Naive thymus-derived CD4-positive, alpha-beta T cell (primary cell): ENCODE results near the gene LMAN1L. TPM values are rescaled to one million over a fixed set of nuclear protein-coding genes. Genes with fewer than 3 reads are reported as not detected.
A peak's percentile ranks its signal among the peaks of the same experiment; 100 is the strongest.

Experiments used
- ATAC-seq: fragments of 150-1000 bp; cut with Tn5 transposase; 2 replicates; pipeline ENCODE4 v1.10.0; 2021; ENCODE audit warnings: mild to moderate bottlenecking, moderate library complexity
- CTCF ChIA-PET: fragments of 350-600 bp; sonication (Branson Sonifier 250); formaldehyde crosslinking; loops from one replicate; lab custom pipeline; 2021; ENCODE audit warnings: antibody characterized with exemption; lab: Charles Lee
- POLR2A ChIA-PET: fragments of 350-600 bp; sonication (Branson Sonifier 250); formaldehyde crosslinking; loops from one replicate; lab custom pipeline; 2021; ENCODE audit warnings: antibody characterized with exemption, inconsistent platforms; lab: Charles Lee
- DNase-seq, 9 donors: peaks; one replicate each; pipeline versions ENCODE4 v3.0.0 to v3.0.0-alpha.2; 2020 to 2022; ENCODE audit warnings: mixed read lengths in 1 of 9
- H3K27ac ChIP-seq: one replicate; pipeline ENCODE4 v1.7.0; 2013; ENCODE audit warnings: mild to moderate bottlenecking, low read depth, low read length, moderate library complexity
- H3K27me3 ChIP-seq, 2 donors: one replicate each; pipeline ENCODE4 v1.7.0; 2013; ENCODE audit warnings: low read length in 2 of 2, mild to moderate bottlenecking in 2 of 2, moderate library complexity in 2 of 2; ENCODE audit not compliant: control insufficient read depth in 2 of 2, insufficient read depth in 2 of 2
- H3K36me3 ChIP-seq, 3 experiments: 1 replicate in 2 of 3; 2 replicates in 1 of 3; pipeline ENCODE4 v1.7.0; 2013; ENCODE audit warnings: low read length in 3 of 3, mild to moderate bottlenecking in 3 of 3, moderate library complexity in 1 of 3; ENCODE audit not compliant: insufficient read depth in 3 of 3, control insufficient read depth in 2 of 3
- H3K4me1 ChIP-seq, 2 donors: one replicate each; pipeline ENCODE4 v1.7.0; 2013; ENCODE audit warnings: low read length in 2 of 2, mild to moderate bottlenecking in 2 of 2, moderate library complexity in 1 of 2; ENCODE audit not compliant: control insufficient read depth in 2 of 2, insufficient read depth in 2 of 2
- H3K4me3 ChIP-seq: 2 replicates; pipeline ENCODE4 v1.7.0; 2013; ENCODE audit warnings: mild to moderate bottlenecking, low read length
- H3K9me3 ChIP-seq, 3 experiments: 1 replicate in 2 of 3; 2 replicates in 1 of 3; pipeline ENCODE4 v1.7.0; 2013; ENCODE audit warnings: low read length in 3 of 3; ENCODE audit not compliant: control insufficient read depth in 2 of 3
- H3K27ac Mint-ChIP-seq, 9 donors: one replicate each; pipeline ENCODE4 v1.8.0; 2020 to 2022; ENCODE audit warnings: mixed read lengths in 9 of 9, mild to moderate bottlenecking in 8 of 9, moderate library complexity in 5 of 9, inconsistent platforms in 2 of 9
- H3K27me3 Mint-ChIP-seq, 5 donors: one replicate each; pipeline ENCODE4 v1.8.0; 2021 to 2022; ENCODE audit warnings: mixed read lengths in 5 of 5, mild to moderate bottlenecking in 1 of 5
- H3K36me3 Mint-ChIP-seq, 5 donors: one replicate each; pipeline ENCODE4 v1.8.0; 2020 to 2022; ENCODE audit warnings: mixed read lengths in 5 of 5, mild to moderate bottlenecking in 3 of 5, inconsistent platforms in 1 of 5
- H3K4me1 Mint-ChIP-seq, 7 donors: one replicate each; pipeline ENCODE4 v1.8.0; 2020 to 2022; ENCODE audit warnings: mixed read lengths in 7 of 7, mild to moderate bottlenecking in 3 of 7, inconsistent platforms in 1 of 7
- H3K4me3 Mint-ChIP-seq, 10 donors: one replicate each; pipeline ENCODE4 v1.8.0; 2020 to 2022; ENCODE audit warnings: mild to moderate bottlenecking in 10 of 10, mixed read lengths in 10 of 10, moderate library complexity in 6 of 10, inconsistent platforms in 2 of 10
- H3K9me3 Mint-ChIP-seq, 11 donors: one replicate each; pipeline ENCODE4 v1.8.0; 2020 to 2022; ENCODE audit warnings: mixed read lengths in 11 of 11, mild to moderate bottlenecking in 4 of 11, inconsistent platforms in 1 of 11, moderate library complexity in 1 of 11
- intact Hi-C, 2 donors: fragments of 100-400 bp; cut with micrococcal nuclease; formaldehyde crosslinking; loops; one replicate each; pipeline ENCODE4 v1.15.1; 2023
- polyA plus RNA-seq, 2 donors: library from polyadenylated mRNA; unstranded; fragments of 300-500 nt; fragmentation: Illumina TruSeq; gene quantifications; one replicate each; pipeline ENCODE4 v1.2.3, GENCODE V29; 2021
- total RNA-seq, 6 experiments: library from RNA in 5 of 6; stranded (reverse) in 5 of 6; gene quantifications; 1 replicate in 5 of 6; 2 replicates in 1 of 6; pipeline ENCODE4 v1.2.3 and lab custom pipeline; 2021 to 2026

Gene LMAN1L
- total and polyA plus RNA-seq, 7 experiments from 2014 or later, result 0.35 to 2.4 (median 1.3) TPM; not detected in 2

DNA sequence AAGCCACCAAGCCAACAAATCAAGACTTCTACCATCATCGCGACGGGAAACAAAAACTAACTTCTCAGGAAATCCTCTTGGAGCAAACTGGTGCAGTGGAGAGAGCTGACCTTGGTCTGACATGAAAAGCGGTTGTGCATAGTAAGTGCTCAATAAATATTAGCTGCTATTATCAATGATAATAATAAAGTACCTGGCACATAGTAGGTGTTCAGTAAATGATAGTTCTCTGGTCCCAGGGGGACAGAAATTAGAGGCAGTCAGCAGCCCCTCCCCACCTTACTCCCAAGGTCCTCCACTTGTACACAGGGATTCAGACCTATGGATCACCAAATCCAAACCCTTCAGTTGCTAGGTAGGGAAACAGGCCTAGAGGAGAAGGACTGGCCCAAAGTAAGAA is 36.7 kb upstream of the LMAN1L start:
- ATAC-seq, result no peak
- H3K27me3 ChIP-seq, result no peaks in the 10 kb centered on the region
- Mint-ChIP-seq H3K27me3 (no peaks in the 10 kb centered on the region), H3K4me3 (peak overlapping the region in 6 of 10 donors; percentile 9 to 99 (median 51)), H3K36me3 (peaks cover 0 to 9% (median 0%) of the 10 kb centered on the region in 5 donors), H3K9me3 (no peaks in the 10 kb centered on the region), H3K27ac (peak overlapping the region; percentile 67 to 100 (median 97)), H3K4me1 (peaks cover 64 to 95% (median 87%) of the 10 kb centered on the region in 7 donors)
- peaks cover 57 to 76% of the 10 kb centered on the region in 2 donors for H3K4me1 ChIP-seq
- peak overlapping the region; percentile 86 for H3K27ac ChIP-seq
- ChIA-PET CTCF (interaction anchor here (2.3 to 18.2 kb wide), 2 partner anchors 23 to 142 kb away, joined by 15 to 1110 read pairs; no protein-coding TSS in a partner anchor), POLR2A (interaction anchor here (1.2 to 24.4 kb wide), 4 partner anchors 21 to 161 kb away, joined by 3 to 1077 read pairs (median 8); partner anchors contain the start of genes CLK3 and FAM219B)
- H3K9me3 ChIP-seq, result no peaks in the 10 kb centered on the region
- no peak for DNase-seq
- no peaks in the 10 kb centered on the region for H3K36me3 ChIP-seq
- no peak overlapping the region for H3K4me3 ChIP-seq
- intact Hi-C loops, result loop anchor here in 1 of 2 donors (5.0 kb wide), 1 partner anchor 131 kb away; the partner anchor contains the start of gene FAM219B

DNA sequence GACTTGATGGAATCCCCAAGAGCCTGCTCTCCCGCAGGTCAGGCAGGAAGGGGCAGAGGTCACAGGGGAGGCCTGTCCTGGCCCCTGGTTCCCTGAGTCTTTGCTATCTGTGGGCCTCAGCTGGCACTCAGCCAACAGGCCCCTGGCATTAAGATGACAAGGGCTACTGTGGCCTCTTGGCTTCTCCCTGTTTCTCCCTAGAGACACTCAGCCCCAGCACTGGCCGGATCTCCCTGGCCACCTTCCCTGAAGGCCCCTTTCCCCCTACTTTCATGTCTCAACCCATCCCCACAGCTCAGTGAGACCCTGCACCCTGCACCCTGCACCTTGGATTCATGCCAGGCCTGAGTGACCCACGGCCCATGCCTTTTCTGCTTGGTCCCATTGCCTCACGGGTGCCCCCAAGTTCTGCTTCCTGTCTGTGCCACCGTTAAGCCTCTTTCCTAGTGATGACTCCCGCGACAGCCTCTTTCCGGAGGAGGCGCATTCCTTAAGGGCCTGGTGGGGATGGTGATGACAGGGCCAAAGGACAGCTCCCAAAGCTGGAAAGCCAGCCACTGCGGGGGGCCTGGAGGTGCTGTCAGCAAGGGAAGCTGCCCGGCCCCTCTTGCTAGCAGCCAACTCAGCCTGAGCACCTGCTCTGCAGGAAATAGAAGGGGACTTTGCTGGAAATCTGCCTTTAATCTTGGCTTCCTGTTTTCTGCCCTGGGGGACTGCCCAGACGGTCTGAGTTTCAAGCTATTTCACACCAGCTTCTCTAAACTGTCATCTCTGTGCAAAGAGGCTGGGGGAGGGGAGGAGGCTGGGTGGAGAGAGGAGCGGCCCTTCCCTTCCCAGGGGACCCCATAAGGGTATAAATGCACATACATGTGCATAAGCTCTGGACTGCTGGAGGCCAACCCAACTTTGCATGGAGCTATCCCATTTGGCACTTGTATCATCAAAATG is 35.5 kb upstream of the LMAN1L start:
- ATAC-seq (peak; percentile 61), DNase-seq (peak in 8 of 9 donors; percentile 49 to 77 (median 62))
- Histone ChIP-seq H3K4me3 (peak overlapping the region; percentile 17), H3K4me1 (peaks cover 55 to 65% of the 10 kb centered on the region in 2 donors), H3K36me3 (no peaks in the 10 kb centered on the region), H3K9me3 (no peaks in the 10 kb centered on the region), H3K27ac (peak overlapping the region; percentile 86), H3K27me3 (no peaks in the 10 kb centered on the region)
- peak overlapping the region; percentile 90 to 100 (median 98) for H3K27ac Mint-ChIP-seq
- intact Hi-C loops, result loop anchor here in 1 of 2 donors (1.0 to 5.0 kb wide), 3 partner anchors 10 to 130 kb away; partner anchors contain the start of gene FAM219B
- H3K27me3 Mint-ChIP-seq, result no peaks in the 10 kb centered on the region
- no peaks in the 10 kb centered on the region for H3K9me3 Mint-ChIP-seq
- ChIA-PET CTCF (interaction anchor here (0.6 to 18.2 kb wide), 13 partner anchors 8 to 1580 kb away, joined by 3 to 1110 read pairs (median 4); no protein-coding TSS in a partner anchor), POLR2A (interaction anchor here (0.7 to 24.4 kb wide), 9 partner anchors 8 to 172 kb away, joined by 3 to 1077 read pairs (median 8); partner anchors contain the start of genes CLK3 and FAM219B)
- peaks cover 67 to 89% (median 84%) of the 10 kb centered on the region in 7 donors for H3K4me1 Mint-ChIP-seq
- peak overlapping the region; percentile 67 to 99 (median 86) for H3K4me3 Mint-ChIP-seq
- H3K36me3 Mint-ChIP-seq, result peaks cover 0 to 13% (median 0%) of the 10 kb centered on the region in 5 donors

DNA sequence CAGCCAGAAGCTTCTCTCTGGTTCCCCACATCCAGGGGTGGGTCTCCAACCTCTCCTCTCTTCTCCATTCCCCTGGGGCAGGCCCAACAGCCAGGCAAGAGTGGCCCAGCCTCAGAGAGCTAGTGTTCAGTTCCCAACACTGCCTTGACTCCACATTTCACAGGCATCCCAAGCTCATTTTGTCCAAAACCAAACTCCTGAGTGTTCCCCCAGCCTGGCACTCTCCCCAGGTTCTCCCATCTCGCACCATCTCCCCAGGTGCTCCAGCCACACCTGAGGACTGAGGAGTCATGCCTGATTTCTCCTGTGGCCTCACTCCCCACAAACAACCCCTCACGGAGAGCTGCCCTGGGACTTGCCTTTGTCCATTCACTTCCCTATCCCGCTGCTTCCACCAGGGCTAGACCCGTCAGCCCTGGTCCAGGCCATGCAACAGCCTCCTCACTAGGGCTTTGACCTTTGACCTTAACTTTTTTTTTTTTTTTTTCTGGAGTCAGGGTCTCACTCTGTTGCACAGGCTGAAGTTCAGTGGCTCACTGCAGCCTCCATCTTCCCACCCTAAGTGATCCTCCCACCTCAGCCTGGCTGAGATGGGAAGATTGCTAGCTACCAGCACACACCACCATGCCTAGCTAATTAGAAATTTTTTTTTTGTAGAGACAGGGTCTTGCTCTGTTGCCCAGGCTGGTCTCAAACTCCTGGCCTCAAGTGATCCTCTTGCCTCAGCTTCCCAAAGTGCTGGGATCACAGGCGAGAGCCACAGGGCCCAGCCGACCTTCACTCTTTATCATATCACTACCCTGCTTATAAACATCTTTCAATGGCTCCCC is 34.7 kb upstream of the LMAN1L start:
- Mint-ChIP-seq H3K36me3 (peaks cover 0 to 18% (median 0%) of the 10 kb centered on the region in 5 donors), H3K27me3 (no peaks in the 10 kb centered on the region), H3K4me3 (peak overlapping the region; percentile 67 to 99 (median 86)), H3K27ac (peak overlapping the region; percentile 90 to 100 (median 98)), H3K4me1 (peaks cover 67 to 85% (median 81%) of the 10 kb centered on the region in 7 donors), H3K9me3 (no peaks in the 10 kb centered on the region)
- H3K4me1 ChIP-seq, result peaks cover 55 to 65% of the 10 kb centered on the region in 2 donors
- ATAC-seq (no peak), DNase-seq (no peak)
- no peaks in the 10 kb centered on the region for H3K27me3 ChIP-seq
- CTCF ChIA-PET, result interaction anchor here (0.6 to 18.2 kb wide), 10 partner anchors 9 to 1579 kb away, joined by 3 to 1110 read pairs (median 4); no protein-coding TSS in a partner anchor
- H3K36me3 ChIP-seq, result peaks cover 0 to 6% (median 0%) of the 10 kb centered on the region in 3 experiments
- POLR2A ChIA-PET, result interaction anchor here (0.8 to 24.4 kb wide), 10 partner anchors 9 to 162 kb away, joined by 3 to 1077 read pairs (median 7); partner anchors contain the start of genes CLK3 and FAM219B
- H3K9me3 ChIP-seq, result no peaks in the 10 kb centered on the region
- peak overlapping the region; percentile 86 for H3K27ac ChIP-seq
- intact Hi-C loops, result loop anchor here in 1 of 2 donors (1.0 to 5.0 kb wide), 3 partner anchors 9 to 129 kb away; partner anchors contain the start of gene FAM219B
- H3K4me3 ChIP-seq, result peak overlapping the region; percentile 17

DNA sequence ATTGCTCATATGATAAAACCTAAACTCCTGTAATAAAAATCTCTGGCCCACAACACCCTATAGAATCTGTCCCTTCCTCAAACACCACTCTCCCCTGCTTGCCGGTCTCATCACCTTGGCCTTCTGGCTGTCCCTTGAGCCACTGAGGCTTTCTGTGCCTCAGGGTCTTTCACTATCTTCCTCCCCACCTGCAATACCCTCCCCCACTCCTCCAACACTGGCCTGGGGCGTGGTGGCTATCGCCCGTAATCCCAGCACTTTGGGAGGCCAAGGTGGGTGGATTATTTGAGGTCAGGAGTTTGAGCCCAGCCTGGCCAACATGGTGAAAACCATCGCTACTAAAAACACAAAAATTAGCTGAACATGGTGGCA is 34.0 kb upstream of the LMAN1L start:
- peak overlapping the region; percentile 86 for H3K27ac ChIP-seq

DNA sequence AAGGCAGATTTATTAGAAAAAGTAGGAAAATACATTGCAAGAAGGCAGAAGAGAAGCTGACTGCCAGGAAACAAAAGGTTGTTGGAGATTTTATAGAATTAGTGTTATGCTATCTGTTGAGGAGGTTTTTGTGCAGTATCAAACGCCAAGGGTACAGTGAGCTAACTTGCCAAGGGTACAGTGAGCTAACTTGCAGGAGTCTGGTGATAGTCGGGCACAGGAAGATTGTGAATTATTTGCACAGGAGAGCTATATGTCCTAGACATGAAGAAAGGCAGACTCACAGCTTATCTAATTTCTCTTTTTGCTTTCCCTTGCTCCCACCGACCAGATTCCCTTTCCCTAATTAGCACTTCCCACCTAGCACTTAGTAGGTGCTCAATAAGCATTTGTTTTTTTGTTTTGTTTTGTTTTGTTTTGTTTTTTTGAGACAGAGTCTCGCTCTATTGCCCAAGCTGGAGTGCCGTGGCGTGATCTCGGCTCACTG is 33.4 kb upstream of the LMAN1L start:
- no peaks in the 10 kb centered on the region for H3K27me3 Mint-ChIP-seq
- intact Hi-C loops, result loop anchor here in 1 of 2 donors (5.0 kb wide), 1 partner anchor 128 kb away; the partner anchor contains the start of gene FAM219B

More for the DNA sequence above, 34.0 kb upstream of the LMAN1L start:
- DNase-seq, result no peak
- Mint-ChIP-seq H3K36me3 (peaks cover 0 to 24% (median 0%) of the 10 kb centered on the region in 5 donors), H3K4me3 (peak overlapping the region in 9 of 10 donors; percentile 67 to 99 (median 87)), H3K27ac (peak overlapping the region; percentile 90 to 100 (median 98)), H3K9me3 (no peaks in the 10 kb centered on the region), H3K27me3 (no peaks in the 10 kb centered on the region), H3K4me1 (peaks cover 63 to 79% (median 76%) of the 10 kb centered on the region in 7 donors)
- ATAC-seq, result no peak
- H3K4me1 ChIP-seq, result peaks cover 55 to 61% of the 10 kb centered on the region in 2 donors
- POLR2A ChIA-PET, result interaction anchor here (0.8 to 24.4 kb wide), 7 partner anchors 7 to 156 kb away, joined by 3 to 1077 read pairs (median 6); partner anchors contain the start of gene ULK3
- H3K9me3 ChIP-seq, result no peaks in the 10 kb centered on the region
- intact Hi-C loops, result loop anchor here in 1 of 2 donors (5.0 kb wide), 1 partner anchor 129 kb away; the partner anchor contains the start of gene FAM219B
- CTCF ChIA-PET, result interaction anchor here (1.7 to 18.2 kb wide), 5 partner anchors 8 to 179 kb away, joined by 4 to 1110 read pairs (median 15); no protein-coding TSS in a partner anchor
- H3K27me3 ChIP-seq, result no peaks in the 10 kb centered on the region
- H3K36me3 ChIP-seq, result peaks cover 0 to 9% (median 0%) of the 10 kb centered on the region in 3 experiments
- no peak overlapping the region for H3K4me3 ChIP-seq

More for the DNA sequence above, 33.4 kb upstream of the LMAN1L start:
- POLR2A ChIA-PET, result interaction anchor here (1.0 to 24.4 kb wide), 5 partner anchors 8 to 159 kb away, joined by 3 to 1077 read pairs (median 6); partner anchors contain the start of genes COX5A and ULK3
- H3K4me3 Mint-ChIP-seq, result peak overlapping the region; percentile 34 to 99 (median 88)
- H3K27ac Mint-ChIP-seq, result peak overlapping the region; percentile 90 to 100 (median 98)
- ATAC-seq, result no peak
- CTCF ChIA-PET, result interaction anchor here (1.1 to 18.2 kb wide), 5 partner anchors 9 to 148 kb away, joined by 3 to 1110 read pairs (median 14); no protein-coding TSS in a partner anchor
- Histone ChIP-seq H3K9me3 (no peaks in the 10 kb centered on the region), H3K4me1 (peaks cover 55 to 56% of the 10 kb centered on the region in 2 donors), H3K36me3 (peaks cover 0 to 9% (median 0%) of the 10 kb centered on the region in 3 experiments), H3K4me3 (no peak overlapping the region), H3K27ac (peak overlapping the region; percentile 86), H3K27me3 (no peaks in the 10 kb centered on the region)
- H3K9me3 Mint-ChIP-seq, result no peaks in the 10 kb centered on the region
- DNase-seq, result no peak
- peaks cover 0 to 30% (median 0%) of the 10 kb centered on the region in 5 donors for H3K36me3 Mint-ChIP-seq
- H3K4me1 Mint-ChIP-seq, result peaks cover 64 to 73% (median 70%) of the 10 kb centered on the region in 7 donors
